GM06990 (cell line): ENCODE results near the gene C14orf119.

ENCODE experiments used
- DNase-seq: peaks from one replicate; pipeline ENCODE4 v3.0.0-alpha.2; 2011; ENCODE audit not compliant: insufficient read length; ENCODE audit errors: extremely low read depth
- H3K27me3 ChIP-seq: replicated peaks from 2 replicates; pipeline ENCODE4 v1.6.0; 2011; ENCODE audit warnings: low read length; ENCODE audit not compliant: control insufficient read depth, insufficient read depth
- H3K36me3 ChIP-seq: 2 replicates; pipeline ENCODE4 v1.5.1; 2011; ENCODE audit warnings: low read length; ENCODE audit not compliant: control insufficient read depth, insufficient read depth
- H3K4me3 ChIP-seq: replicated peaks from 2 replicates; pipeline ENCODE4 v1.5.1; 2011; ENCODE audit warnings: low read depth, mild to moderate bottlenecking, control low read depth, low read length
- CTCF ChIP-seq: IDR thresholded peaks from 2 replicates; pipeline ENCODE4 v1.5.1; 2011; ENCODE audit warnings: low read length, control low read depth, mild to moderate bottlenecking, inconsistent platforms; ENCODE audit not compliant: insufficient read depth, poor library complexity, severe bottlenecking

Gene C14orf119

GRCh38 chr14:23056145-23056955, 39.0 kb upstream of the C14orf119 start:
- H3K4me3 ChIP-seq = no peak overlapping the region
- peak; percentile 67 for DNase-seq
- peak; percentile 90 for TF ChIP-seq CTCF
- H3K36me3 ChIP-seq = peaks cover 13% of the 10 kb centered on the region
- no peaks in the 10 kb centered on the region for H3K27me3 ChIP-seq

- H3K4me3 ChIP-seq = peak within 1 kb of the TSS; percentile 61
- DNase-seq = peak; percentile 75
- H3K36me3 ChIP-seq = peaks cover 15% of the 10 kb centered on the region
- no peak for TF ChIP-seq CTCF
- H3K27me3 ChIP-seq = no peaks in the 10 kb centered on the region
Measured at GRCh38 chr14:23056956-23057756, 38.1 kb upstream of the C14orf119 start, which contains the start of gene CDH24. TSS of gene CDH24 (minus strand) at chr14:23057520. CDS start at chr14:23055733, 1,787 bp downstream.

- Histone ChIP-seq H3K4me3 (peak overlapping the region; percentile 61), H3K27me3 (no peaks in the 10 kb centered on the region), H3K36me3 (peaks cover 20% of the 10 kb centered on the region)
- DNase-seq = peak; percentile 78
- peak; percentile 93 for TF ChIP-seq CTCF
Measured at GRCh38 chr14:23057757-23058653, 37.3 kb upstream of the C14orf119 start.

GRCh38 chr14:23058654-23059504, 36.4 kb upstream of the C14orf119 start:
- no peak for TF ChIP-seq CTCF
- H3K36me3 ChIP-seq = peaks cover 26% of the 10 kb centered on the region
- no peaks in the 10 kb centered on the region for H3K27me3 ChIP-seq
- DNase-seq = no peak
- no peak overlapping the region for H3K4me3 ChIP-seq
